K562 (cell line): ENCODE results near the gene VPS37D. TPM values are rescaled to one million over a fixed set of nuclear protein-coding genes. Genes with fewer than 3 reads are reported as not detected.

ENCODE experiments used
- CCNT2 ChIP-seq: IDR thresholded peaks from 2 replicates; pipeline ENCODE4 v1.6.1; 2011; ENCODE audit warnings: borderline replicate concordance, low read depth, mild to moderate bottlenecking, moderate library complexity, mixed read lengths, low read length; ENCODE audit not compliant: insufficient read length; ENCODE audit errors: extremely low read depth
- CHD4 ChIP-seq: fragments of 200-600 bp; sonication (generic); IDR thresholded peaks from 3 replicates; pipeline ENCODE4 v1.6.1; 2012; ENCODE audit warnings: low read depth, mild to moderate bottlenecking, mixed read lengths, low read length, inconsistent platforms; ENCODE audit not compliant: insufficient read depth, insufficient replicate concordance, poor library complexity, severe bottlenecking
- HNRNPK ChIP-seq: fragments of 200-400 bp; formaldehyde crosslinking; IDR thresholded peaks from one replicate; pipeline ENCODE4 v1.6.1; 2018; ENCODE audit warnings: mild to moderate bottlenecking, low read depth, low read length; ENCODE audit not compliant: poor library complexity, severe bottlenecking
- HSF4 ChIP-seq: fragments of 250-450 bp; sonication (Bioruptor Pico); IDR thresholded peaks from 2 replicates; pipeline ENCODE4 v2.1.2; 2022; ENCODE audit warnings: mild to moderate bottlenecking, moderate library complexity, borderline replicate concordance
- IRF9 ChIP-seq: fragments of 450-650 bp; IDR thresholded peaks from 2 replicates; pipeline ENCODE4 v1.6.1; 2016; ENCODE audit warnings: missing biosample characterization, missing genetic modification characterization
- POLR2B ChIP-seq: fragments of 450-650 bp; IDR thresholded peaks from 2 replicates; pipeline ENCODE4 v1.6.1; 2018; ENCODE audit warnings: low read depth; ENCODE audit not compliant: partially characterized antibody
- REST ChIP-seq, 2 experiments: fragments of 450-650 bp; formaldehyde crosslinking in 1 of 2; IDR thresholded peaks; 2 replicates each; pipeline versions ENCODE4 v1.4.0 to v1.6.1; 2014 to 2020; ENCODE audit warnings: mild to moderate bottlenecking in 2 of 2, borderline replicate concordance in 1 of 2, low read depth in 1 of 2
- RNF2 ChIP-seq: sonication (generic); IDR thresholded peaks from 2 replicates; pipeline ENCODE4 v1.6.1; 2016
- SMAD2 ChIP-seq: fragments of 150-350 bp; IDR thresholded peaks from 2 replicates; pipeline ENCODE4 v1.6.1; 2014; ENCODE audit warnings: low read depth, mild to moderate bottlenecking, low read length
- SRSF1 ChIP-seq: fragments of 200-400 bp; formaldehyde crosslinking; IDR thresholded peaks from 2 replicates; pipeline ENCODE4 v1.6.1; 2017; ENCODE audit warnings: mild to moderate bottlenecking, low read depth, low read length, moderate library complexity
- THAP7 ChIP-seq: fragments of 250-450 bp; sonication (Bioruptor Pico); IDR thresholded peaks from 2 replicates; pipeline ENCODE4 v1.5.0; 2021
- polyA plus RNA-seq, 8 experiments: library from polyadenylated mRNA; depleted of rRNA in 4 of 8; stranded (reverse) in 5 of 8; unstranded in 3 of 8; fragments of >200 nt; fragmentation: Nextera tagmentation in 2 of 8; fragmentation: Illumina TruSeq in 1 of 8; extraction: Ambion mirVana in 2 of 8; extraction: Trizol in 1 of 8; gene quantifications; 2 replicates each; pipeline versions ENCODE4 v1.2.1 to v1.2.3, GENCODE V29; 2011 to 2014; ENCODE audit warnings: inconsistent platforms in 1 of 8, missing spikeins in 1 of 8
- total RNA-seq, 7 experiments: library from RNA; depleted of rRNA in 6 of 7; stranded (reverse); fragments of >200 nt in 6 of 7; fragmentation: Illumina TruSeq in 2 of 7; extraction: Trizol in 2 of 7; gene quantifications; 2 replicates each; pipeline versions ENCODE4 v1.2.1 to v1.2.3, GENCODE V29; 2011 to 2021; ENCODE audit warnings: low replicate concordance in 1 of 7

Gene VPS37D
- total and polyA plus RNA-seq, 9 of the 15 experiments (the other 6 are each of a cell fraction or from before 2014, with no cell fraction given), result 0.25 to 2.3 (median 1.0) TPM; not detected in 3

- TF ChIP-seq REST (IDR thresholded peaks at IDR 0.05; ENCODE audit: borderline replicate concordance) (peak; percentile 46), REST (CRISPR knock-in tag; IDR thresholded peaks at IDR 0.05; ENCODE audit: low read depth) (no peak), CCNT2 (peak; percentile 44), IRF9 (tag) (no peak), THAP7 (CRISPR knock-in tag) (peak; percentile 44; the same call in 1 of the 2 replicates), HNRNPK (no peak), SMAD2 (no peak), HSF4 (no peak), RNF2 (peak; percentile 45; the same call in 1 of the 2 replicates), POLR2B (peak; percentile 63), CHD4 (no peak), SRSF1 (no peak)
These were observed 43.6 kb upstream of the VPS37D start, which contains the start of gene MLXIPL (continued) for GRCh38 chr7:73623798-73624668.
